Fibroblast of skin of right biceps (primary cell): ENCODE results near the gene DRGX.

ENCODE experiments used
- DNase-seq: peaks from one replicate; pipeline ENCODE4 v3.0.0-alpha.2; 2013

The DRGX gene

GRCh38 chr10:49407552-49408137, 11.8 kb upstream of the DRGX start:
- DNase-seq = peak; percentile 57

- no peak for DNase-seq
Observed at GRCh38 chr10:49407151-49407550, 11.3 kb upstream of the DRGX start.

GRCh38 chr10:49404321-49404878, 8.5 kb upstream of the DRGX start:
- DNase-seq = no peak

- DNase-seq = no peak
Observed at GRCh38 chr10:49403363-49403762, 7.5 kb upstream of the DRGX start.

- no peak for DNase-seq
Observed at GRCh38 chr10:49400365-49400764, 4.5 kb upstream of the DRGX start.

- no peak for DNase-seq
Observed at GRCh38 chr10:49398986-49399385, 3.1 kb upstream of the DRGX start.

- peak; percentile 33 for DNase-seq
Observed at GRCh38 chr10:49398000-49398861, 2.3 kb upstream of the DRGX start.

GRCh38 chr10:49397036-49397999, 1.4 kb upstream of the DRGX start:
- DNase-seq = no peak

GRCh38 chr10:49396666-49396999, 744 bp upstream of the DRGX start:
- DNase-seq = no peak

- no peak for DNase-seq
Observed at GRCh38 chr10:49394933-49395740, 752 bp downstream of the DRGX start.

GRCh38 chr10:49393757-49394156, 2.1 kb downstream of the DRGX start:
- no peak for DNase-seq

GRCh38 chr10:49393301-49393700, 2.6 kb downstream of the DRGX start:
- no peak for DNase-seq

- no peak for DNase-seq
Observed at GRCh38 chr10:49389361-49389933, 6.4 kb downstream of the DRGX start.

GRCh38 chr10:49388161-49388560, 7.7 kb downstream of the DRGX start:
- no peak for DNase-seq

GRCh38 chr10:49387071-49387470, 8.8 kb downstream of the DRGX start:
- DNase-seq = peak; percentile 59

- DNase-seq = no peak
Observed at GRCh38 chr10:49385939-49386922, 9.7 kb downstream of the DRGX start.

GRCh38 chr10:49384268-49384953, 11.5 kb downstream of the DRGX start:
- DNase-seq = no peak

- DNase-seq = no peak
Observed at GRCh38 chr10:49383853-49384252, 12.0 kb downstream of the DRGX start.

- no peak for DNase-seq
Observed at GRCh38 chr10:49382826-49383225, 13.1 kb downstream of the DRGX start.

GRCh38 chr10:49382226-49382625, 13.7 kb downstream of the DRGX start:
- no peak for DNase-seq
